Loucy (cell line): ENCODE results near the gene TPO.

ENCODE experiments used
- H2AFZ ChIP-seq: fragments of 200-600 bp; sonication (generic); 2 replicates; pipeline ENCODE4 v1.6.0; 2016; ENCODE audit warnings: antibody characterized with exemption, mild to moderate bottlenecking, low read length, moderate library complexity
- H3F3A ChIP-seq: fragments of 200-600 bp; 2 replicates; pipeline ENCODE4 v1.6.0; 2016; ENCODE audit warnings: antibody characterized with exemption, low read depth, mild to moderate bottlenecking
- H3K27me3 ChIP-seq: fragments of 200-600 bp; sonication (generic); 2 replicates; pipeline ENCODE4 v1.6.1; 2014; ENCODE audit warnings: low read length, mild to moderate bottlenecking; ENCODE audit not compliant: insufficient read depth, poor library complexity, severe bottlenecking
- H3K36me3 ChIP-seq: fragments of 200-600 bp; sonication (generic); 2 replicates; pipeline ENCODE4 v1.6.1; 2016; ENCODE audit warnings: low read length; ENCODE audit not compliant: insufficient read depth
- H3K4me1 ChIP-seq: fragments of 200-600 bp; sonication (generic); 2 replicates; pipeline ENCODE4 v1.5.1; 2014; ENCODE audit warnings: low read length, mild to moderate bottlenecking; ENCODE audit not compliant: insufficient read depth, poor library complexity, severe bottlenecking
- H3K4me2 ChIP-seq: fragments of 200-600 bp; sonication (generic); 2 replicates; pipeline ENCODE4 v1.6.0; 2014; ENCODE audit warnings: antibody characterized with exemption, low read length, low read depth, mild to moderate bottlenecking; ENCODE audit not compliant: poor library complexity, severe bottlenecking
- H3K4me3 ChIP-seq: fragments of 200-600 bp; sonication (generic); 2 replicates; pipeline ENCODE4 v1.5.1; 2014; ENCODE audit warnings: low read length, mild to moderate bottlenecking, mixed read lengths; ENCODE audit not compliant: poor library complexity, severe bottlenecking
- H3K79me2 ChIP-seq: fragments of 200-600 bp; sonication (generic); 2 replicates; pipeline ENCODE4 v1.6.1; 2014; ENCODE audit warnings: low read length; ENCODE audit not compliant: insufficient read depth
- H3K9ac ChIP-seq: fragments of 200-600 bp; sonication (generic); 2 replicates; pipeline ENCODE4 v1.6.0; 2014; ENCODE audit warnings: mild to moderate bottlenecking, low read depth, low read length, moderate library complexity; ENCODE audit not compliant: poor library complexity, severe bottlenecking
- H3K9me2 ChIP-seq: fragments of 200-600 bp; sonication (generic); replicated peaks from 2 replicates; pipeline ENCODE4 v1.6.1; 2016; ENCODE audit warnings: low read depth, low read length, mixed read lengths
- H3K9me3 ChIP-seq: fragments of 200-600 bp; sonication (generic); 2 replicates; pipeline ENCODE4 v1.6.1; 2014; ENCODE audit warnings: mild to moderate bottlenecking, antibody characterized with exemption, low read length, low read depth; ENCODE audit not compliant: insufficient read depth
- H4K20me1 ChIP-seq: fragments of 200-600 bp; sonication (generic); 2 replicates; pipeline ENCODE4 v1.6.0; 2014; ENCODE audit warnings: antibody characterized with exemption, low read length, mild to moderate bottlenecking; ENCODE audit not compliant: insufficient read depth, poor library complexity, severe bottlenecking
- CTCF ChIP-seq: fragments of 200-600 bp; sonication (generic); conservative IDR thresholded peaks from 2 replicates; pipeline ENCODE4 v1.5.1; 2014; ENCODE audit warnings: mild to moderate bottlenecking, antibody characterized with exemption, low read length
- EZH2phosphoT487 ChIP-seq: fragments of 200-600 bp; IDR thresholded peaks from 2 replicates; pipeline ENCODE4 v1.6.1; 2018; ENCODE audit warnings: antibody characterized with exemption, mild to moderate bottlenecking, moderate library complexity, borderline replicate concordance

Gene TPO

GRCh38 chr2:1421731-1422130, 8.5 kb downstream of the TPO start:
- H3K9me3 ChIP-seq, result no peaks in the 10 kb centered on the region
- no peaks in the 10 kb centered on the region for H4K20me1 ChIP-seq
- H3K27me3 ChIP-seq, result no peaks in the 10 kb centered on the region
- H3K9me2 ChIP-seq, result no peaks in the 10 kb centered on the region
- no peak overlapping the region for H3K4me3 ChIP-seq
- H3K9ac ChIP-seq, result no peak overlapping the region
- no peaks in the 10 kb centered on the region for H3K4me1 ChIP-seq
- no peak overlapping the region for H3K4me2 ChIP-seq
- TF ChIP-seq CTCF (no peak), EZH2phosphoT487 (no peak)
- H3K79me2 ChIP-seq, result no peaks in the 10 kb centered on the region
- H3K36me3 ChIP-seq, result no peaks in the 10 kb centered on the region
- H2AFZ ChIP-seq, result no peak overlapping the region
- H3F3A ChIP-seq, result no peaks in the 10 kb centered on the region

- H2AFZ ChIP-seq, result no peak overlapping the region
- H3K4me2 ChIP-seq, result no peak overlapping the region
- no peaks in the 10 kb centered on the region for H3K27me3 ChIP-seq
- H3F3A ChIP-seq, result no peaks in the 10 kb centered on the region
- no peak overlapping the region for H3K4me3 ChIP-seq
- no peaks in the 10 kb centered on the region for H3K9me2 ChIP-seq
- no peaks in the 10 kb centered on the region for H3K36me3 ChIP-seq
- H3K9ac ChIP-seq, result no peak overlapping the region
- H4K20me1 ChIP-seq, result no peaks in the 10 kb centered on the region
- TF ChIP-seq EZH2phosphoT487, result no peak
- no peak for TF ChIP-seq CTCF
- no peaks in the 10 kb centered on the region for H3K9me3 ChIP-seq
- no peaks in the 10 kb centered on the region for H3K4me1 ChIP-seq
- H3K79me2 ChIP-seq, result no peaks in the 10 kb centered on the region
These were observed 8.9 kb downstream of the TPO start for GRCh38 chr2:1422131-1422530.

- Histone ChIP-seq H3K9me2 (no peaks in the 10 kb centered on the region), H3K9ac (no peak overlapping the region), H3F3A (no peaks in the 10 kb centered on the region), H2AFZ (no peak overlapping the region), H3K9me3 (no peaks in the 10 kb centered on the region), H3K4me2 (no peak overlapping the region), H3K27me3 (no peaks in the 10 kb centered on the region), H3K4me3 (no peak overlapping the region), H4K20me1 (no peaks in the 10 kb centered on the region), H3K4me1 (no peaks in the 10 kb centered on the region), H3K36me3 (no peaks in the 10 kb centered on the region), H3K79me2 (no peaks in the 10 kb centered on the region)
- TF ChIP-seq CTCF (no peak), EZH2phosphoT487 (no peak)
These were observed 9.5 kb downstream of the TPO start for GRCh38 chr2:1422716-1423285.
